SK-N-SH (cell line): ENCODE data around the gene ZEB2. TPM values are rescaled to one million over a fixed set of nuclear protein-coding genes. Genes with fewer than 3 reads are reported as not detected.

Experiments used
- CTCF ChIA-PET: fragments of 300-600, 350-600 bp; formaldehyde crosslinking; extraction: SDS; loops from one replicate; lab custom pipeline; 2021; lab: Yijun Ruan, JAX
- POLR2A ChIA-PET: fragments of 350-600 bp; sonication (Branson Sonifier 250); formaldehyde crosslinking; extraction: SDS; loops from one replicate; lab custom pipeline; 2020; ENCODE audit warnings: antibody characterized with exemption, inconsistent platforms; lab: Yijun Ruan, JAX
- DNase-seq: peaks from one replicate; pipeline ENCODE4 v3.0.0; 2012
- H2AFZ ChIP-seq: fragments of 200-600 bp; sonication (generic); 2 replicates; pipeline ENCODE4 v1.8.1; 2016; ENCODE audit warnings: antibody characterized with exemption, mild to moderate bottlenecking, low read depth
- H3F3A ChIP-seq: fragments of 200-600 bp; sonication (generic); replicated peaks from 2 replicates; pipeline ENCODE3; 2016; ENCODE audit warnings: antibody characterized with exemption, mild to moderate bottlenecking; ENCODE audit not compliant: insufficient read depth
- H3K27ac ChIP-seq, 2 experiments: fragments of 200-500 bp in 1 of 2; fragments of 200-600 bp in 1 of 2; sonication (Bioruptor generic) in 1 of 2; sonication (generic), shearing (Covaris generic) in 1 of 2; 2 replicates each; pipeline versions ENCODE4 v1.5.1 to v1.6.1; 2014 to 2016; ENCODE audit warnings: low read depth in 2 of 2, inconsistent platforms in 1 of 2, low read length in 1 of 2, mild to moderate bottlenecking in 1 of 2, mixed read lengths in 1 of 2
- H3K27me3 ChIP-seq: fragments of 200-600 bp; sonication (generic), shearing (Covaris generic); 2 replicates; pipeline ENCODE4 v1.6.1; 2016; ENCODE audit warnings: mixed run types; ENCODE audit not compliant: insufficient read depth
- H3K36me3 ChIP-seq, 2 experiments: fragments of 200-500 bp in 1 of 2; fragments of 200-600 bp in 1 of 2; sonication (Bioruptor generic) in 1 of 2; sonication (generic) in 1 of 2; replicated peaks in 1 of 2; 2 replicates each; pipeline versions ENCODE3 to v1.5.1; 2014 to 2016; ENCODE audit warnings: low read length in 1 of 2, mild to moderate bottlenecking in 1 of 2; ENCODE audit not compliant: insufficient read depth in 2 of 2, control insufficient read depth in 1 of 2
- H3K4me1 ChIP-seq, 2 experiments: fragments of 200-500 bp in 1 of 2; fragments of 200-600 bp in 1 of 2; sonication (Bioruptor generic) in 1 of 2; sonication (generic), shearing (Covaris generic) in 1 of 2; 2 replicates each; pipeline versions ENCODE4 v1.5.1 to v1.6.1; 2014 to 2016; ENCODE audit warnings: low read depth in 1 of 2, low read length in 1 of 2, mixed run types in 1 of 2; ENCODE audit not compliant: insufficient read depth in 2 of 2, control insufficient read depth in 1 of 2
- H3K4me2 ChIP-seq: fragments of 200-600 bp; sonication (generic), shearing (Covaris generic); 2 replicates; pipeline ENCODE4 v1.6.1; 2017; ENCODE audit warnings: mixed run types
- H3K4me3 ChIP-seq, 2 experiments: fragments of 200-500 bp in 1 of 2; fragments of 200-600 bp in 1 of 2; sonication (Bioruptor generic) in 1 of 2; sonication (generic), shearing (Covaris generic) in 1 of 2; 2 replicates each; pipeline versions ENCODE4 v1.5.1 to v1.8.1; 2014 to 2016; ENCODE audit warnings: low read depth in 2 of 2, inconsistent platforms in 1 of 2, low read length in 1 of 2, mild to moderate bottlenecking in 1 of 2, mixed read lengths in 1 of 2, moderate library complexity in 1 of 2
- H3K79me2 ChIP-seq: fragments of 200-600 bp; sonication (generic); 2 replicates; pipeline ENCODE4 v1.8.1; 2017; ENCODE audit warnings: mild to moderate bottlenecking; ENCODE audit not compliant: insufficient read depth
- H3K9ac ChIP-seq: fragments of 200-600 bp; sonication (generic); 2 replicates; pipeline ENCODE4 v1.6.1; 2017; ENCODE audit warnings: mixed run types
- H3K9me2 ChIP-seq: fragments of 200-600 bp; sonication (generic); 2 replicates; pipeline ENCODE4 v1.6.1; 2017; ENCODE audit warnings: mixed run types
- H3K9me3 ChIP-seq: fragments of 200-600 bp; sonication (generic); 2 replicates; pipeline ENCODE4 v1.6.1; 2017; ENCODE audit warnings: mixed run types, mild to moderate bottlenecking, moderate library complexity
- H4K20me1 ChIP-seq: fragments of 200-600 bp; sonication (generic); 2 replicates; pipeline ENCODE4 v1.6.1; 2017; ENCODE audit warnings: mild to moderate bottlenecking, mixed run types; ENCODE audit not compliant: insufficient read depth
- GATA2 ChIP-seq: sonication (generic); formaldehyde crosslinking; IDR thresholded peaks from 2 replicates; pipeline ENCODE4 v1.5.0; 2020; ENCODE audit warnings: mild to moderate bottlenecking, missing genetic modification reagents
- IRF3 ChIP-seq: fragments of 150-350 bp; IDR thresholded peaks from 2 replicates; pipeline ENCODE4 v1.6.1; 2016; ENCODE audit warnings: mild to moderate bottlenecking, low read depth, low read length
- RAD21 ChIP-seq: IDR thresholded peaks from 2 replicates; pipeline ENCODE4 v1.6.1; 2012; ENCODE audit warnings: mild to moderate bottlenecking, low read length
- WGBS: methylation state at CpG from one replicate; pipeline ENCODE4 v1.1.6; 2017; ENCODE audit warnings: low lambda C conversion rate; 5-methylcytosine and 5-hydroxymethylcytosine counted together
- polyA plus RNA-seq, 3 experiments: library from polyadenylated mRNA; depleted of rRNA; stranded (reverse); fragments of >200 nt; gene quantifications; 2 replicates each; pipeline ENCODE4 v1.2.3, GENCODE V29; 2012

ZEB2 gene
- polyA plus RNA-seq, 1 of the 3 experiments (the other 2 are of a cell fraction), result 16.3 TPM

GRCh38 chr2:144463266-144463665 lies 56.7 kb downstream of the ZEB2 start:
- 89% methylated on average over 5 of the region's 5 CpGs for WGBS
- POLR2A ChIA-PET, result no interaction called here

GRCh38 chr2:144462266-144462665 lies 57.7 kb downstream of the ZEB2 start:
- H3K9ac ChIP-seq, result no peak overlapping the region

More at GRCh38 chr2:144463266-144463665, 56.7 kb downstream of the ZEB2 start:
- no peaks in the 10 kb centered on the region for H3K9me3 ChIP-seq
- H3K36me3 ChIP-seq, result peaks cover 0 to 20% of the 10 kb centered on the region in 2 experiments
- no peak overlapping the region for H3K4me3 ChIP-seq
- H3F3A ChIP-seq, result no peaks in the 10 kb centered on the region
- H4K20me1 ChIP-seq, result peaks cover 17% of the 10 kb centered on the region; the same call in 1 of the 2 replicates
- no peak overlapping the region for H3K9ac ChIP-seq
- DNase-seq, result no peak
- H3K27ac ChIP-seq, result no peak overlapping the region
- H3K79me2 ChIP-seq, result peaks cover 82% of the 10 kb centered on the region
- H3K4me2 ChIP-seq, result no peak overlapping the region
- H3K9me2 ChIP-seq, result no peaks in the 10 kb centered on the region
- H3K27me3 ChIP-seq, result no peaks in the 10 kb centered on the region
- no peak for TF ChIP-seq GATA2 (CRISPR knock-in tag)
- CTCF ChIA-PET, result interaction anchor here (1.9 kb wide), 1 partner anchor 8 kb away, joined by 4 read pairs; no protein-coding TSS in a partner anchor
- no peak overlapping the region for H2AFZ ChIP-seq
- peaks cover 23 to 41% of the 10 kb centered on the region in 2 experiments; a peak in 3 of 4 replicates for H3K4me1 ChIP-seq

GRCh38 chr2:144461308-144461766 lies 58.6 kb downstream of the ZEB2 start:
- H3K4me1 ChIP-seq, result peaks cover 21 to 42% of the 10 kb centered on the region in 2 experiments; a peak in 3 of 4 replicates
- WGBS, result 58% methylated on average over 9 of the region's 9 CpGs
- POLR2A ChIA-PET, result no interaction called here

More at GRCh38 chr2:144462266-144462665, 57.7 kb downstream of the ZEB2 start:
- no peak for DNase-seq
- Histone ChIP-seq H3K4me2 (no peak overlapping the region), H3K27me3 (no peaks in the 10 kb centered on the region), H3K27ac (peak overlapping the region in 1 of 2 experiments; percentile 78; a peak in 3 of 4 replicates), H3K9me3 (no peaks in the 10 kb centered on the region), H4K20me1 (peaks cover 10% of the 10 kb centered on the region; the same call in 1 of the 2 replicates), H3K4me3 (no peak overlapping the region), H3K79me2 (peaks cover 82% of the 10 kb centered on the region), H3K36me3 (peaks cover 0 to 19% of the 10 kb centered on the region in 2 experiments), H3K9me2 (no peaks in the 10 kb centered on the region), H2AFZ (no peak overlapping the region), H3K4me1 (peaks cover 18 to 35% of the 10 kb centered on the region in 2 experiments; a peak in 3 of 4 replicates), H3F3A (peaks cover 5% of the 10 kb centered on the region)
- no peak for TF ChIP-seq IRF3
- ChIA-PET CTCF (no interaction called here), POLR2A (no interaction called here)
- 93% methylated on average over 6 of the region's 6 CpGs for WGBS

More at GRCh38 chr2:144461308-144461766, 58.6 kb downstream of the ZEB2 start:
- H4K20me1 ChIP-seq, result peaks cover under 1% of the 10 kb centered on the region; the same call in 1 of the 2 replicates
- H3K9ac ChIP-seq, result no peak overlapping the region
- DNase-seq, result no peak
- H3K9me2 ChIP-seq, result no peaks in the 10 kb centered on the region
- no peak overlapping the region for H3K4me2 ChIP-seq
- TF ChIP-seq RAD21 (no peak), GATA2 (CRISPR knock-in tag) (peak; percentile 50)
- no peak overlapping the region for H2AFZ ChIP-seq
- H3K27ac ChIP-seq, result peak overlapping the region in 1 of 2 experiments; percentile 78; a peak in 2 of 4 replicates
- H3K9me3 ChIP-seq, result no peaks in the 10 kb centered on the region
- CTCF ChIA-PET, result interaction anchor here (0.7 to 1.1 kb wide), 2 partner anchors 8 to 15 kb away, joined by 3 read pairs; no protein-coding TSS in a partner anchor
- H3K4me3 ChIP-seq, result no peak overlapping the region
- H3F3A ChIP-seq, result peaks cover 12% of the 10 kb centered on the region
- peaks cover 0 to 19% of the 10 kb centered on the region in 2 experiments for H3K36me3 ChIP-seq
- H3K79me2 ChIP-seq, result peaks cover 82% of the 10 kb centered on the region
- no peaks in the 10 kb centered on the region for H3K27me3 ChIP-seq
